Neuronal stem cell (in vitro differentiated cells): ENCODE results near the gene FOXJ2.
A peak's percentile ranks its signal among the peaks of the same experiment; 100 is the strongest.

Experiments used
- DNase-seq: peaks from one replicate; pipeline ENCODE4 v3.0.0-alpha.2; 2013; ENCODE audit warnings: low spot score
- H2AFZ ChIP-seq: one replicate; pipeline ENCODE4 v1.6.1; 2013; ENCODE audit warnings: mild to moderate bottlenecking, low read length, inconsistent platforms
- H2AK5ac ChIP-seq: 2 replicates; pipeline ENCODE4 v1.6.1; 2013; ENCODE audit warnings: low read depth, mild to moderate bottlenecking, inconsistent platforms, low read length, moderate library complexity, mixed read lengths
- H2BK120ac ChIP-seq: 2 replicates; pipeline ENCODE4 v1.6.1; 2013; ENCODE audit warnings: low read depth, mild to moderate bottlenecking, inconsistent platforms, low read length, moderate library complexity, mixed read lengths
- H2BK12ac ChIP-seq: one replicate; pipeline ENCODE4 v1.6.1; 2013; ENCODE audit warnings: low read length, inconsistent platforms
- H2BK15ac ChIP-seq: 2 replicates; pipeline ENCODE4 v1.6.1; 2013; ENCODE audit warnings: mild to moderate bottlenecking, low read length, inconsistent platforms, mixed read lengths
- H2BK5ac ChIP-seq: one replicate; pipeline ENCODE4 v1.6.1; 2013; ENCODE audit warnings: inconsistent platforms, mild to moderate bottlenecking, low read length, moderate library complexity
- H3K14ac ChIP-seq: one replicate; pipeline ENCODE4 v1.6.1; 2013; ENCODE audit warnings: low read length, inconsistent platforms
- H3K18ac ChIP-seq: 2 replicates; pipeline ENCODE4 v1.6.1; 2013; ENCODE audit warnings: low read length, inconsistent platforms
- H3K23ac ChIP-seq: 2 replicates; pipeline ENCODE4 v1.6.1; 2013; ENCODE audit warnings: low read depth, mild to moderate bottlenecking, mixed read lengths, low read length, inconsistent platforms; ENCODE audit not compliant: poor library complexity
- H3K27ac ChIP-seq: replicated peaks from 3 replicates; pipeline ENCODE4 v1.5.1; 2013; ENCODE audit warnings: low read length, inconsistent platforms
- H3K27me3 ChIP-seq, 3 experiments: 2 replicates each; pipeline ENCODE4 v1.6.1; 2013; ENCODE audit warnings: low read length in 3 of 3, mild to moderate bottlenecking in 2 of 3, inconsistent platforms in 1 of 3, low read depth in 1 of 3, mixed read lengths in 1 of 3, moderate library complexity in 1 of 3; ENCODE audit not compliant: control insufficient read depth in 3 of 3, insufficient read depth in 3 of 3
- H3K36me3 ChIP-seq, 2 donors: replicated peaks in 1 of 2; 2 replicates each; pipeline ENCODE4 v1.6.1; 2013; ENCODE audit warnings: low read length in 2 of 2; ENCODE audit not compliant: control insufficient read depth in 2 of 2, insufficient read depth in 2 of 2
- H3K4ac ChIP-seq: 2 replicates; pipeline ENCODE4 v1.6.1; 2013; ENCODE audit warnings: inconsistent platforms, mild to moderate bottlenecking, low read length, moderate library complexity
- H3K4me1 ChIP-seq, 2 donors: 1 replicate in 1 of 2; 2 replicates in 1 of 2; pipeline ENCODE4 v1.6.1; 2013; ENCODE audit warnings: low read length in 2 of 2, low read depth in 1 of 2; ENCODE audit not compliant: control insufficient read depth in 2 of 2, insufficient read depth in 1 of 2
- H3K4me2 ChIP-seq: one replicate; pipeline ENCODE4 v1.6.1; 2013; ENCODE audit warnings: mild to moderate bottlenecking, low read length, inconsistent platforms; ENCODE audit not compliant: insufficient read depth, poor library complexity, severe bottlenecking
- H3K4me3 ChIP-seq, 2 donors: 2 replicates each; pipeline ENCODE4 v1.5.1; 2013; ENCODE audit warnings: low read length in 2 of 2, mild to moderate bottlenecking in 2 of 2, inconsistent platforms in 1 of 2, moderate library complexity in 1 of 2
- H3K79me1 ChIP-seq: one replicate; pipeline ENCODE4 v1.6.1; 2013; ENCODE audit warnings: low read depth, mild to moderate bottlenecking, inconsistent platforms, low read length, moderate library complexity
- H3K9ac ChIP-seq: one replicate; pipeline ENCODE4 v1.6.1; 2013; ENCODE audit warnings: mild to moderate bottlenecking, low read depth, low read length, inconsistent platforms; ENCODE audit not compliant: poor library complexity
- H3K9me3 ChIP-seq, 2 donors: replicated peaks in 1 of 2; 2 replicates each; pipeline versions ENCODE3 to v1.6.1; 2013; ENCODE audit warnings: low read length in 2 of 2, mild to moderate bottlenecking in 2 of 2, inconsistent platforms in 1 of 2, low read depth in 1 of 2, mixed read lengths in 1 of 2, moderate library complexity in 1 of 2; ENCODE audit not compliant: control insufficient read depth in 2 of 2, insufficient read depth in 1 of 2
- H4K8ac ChIP-seq: one replicate; pipeline ENCODE4 v1.6.1; 2013; ENCODE audit warnings: low read depth, mild to moderate bottlenecking, inconsistent platforms, low read length, moderate library complexity
- H4K91ac ChIP-seq: one replicate; pipeline ENCODE4 v1.6.1; 2013; ENCODE audit warnings: low read length, low read depth, mild to moderate bottlenecking, inconsistent platforms; ENCODE audit not compliant: poor library complexity
- WGBS, 2 donors: extraction: QIAGEN DNeasy Blood & Tissue Kit; methylation state at CpG; one replicate each; pipeline ENCODE4 v1.1.7; 2013; ENCODE audit warnings: missing lambda C conversion rate in 2 of 2, mixed read lengths in 1 of 2; ENCODE audit not compliant: insufficient read length in 2 of 2, insufficient replicate concordance in 1 of 2; ENCODE audit errors: extremely low coverage in 2 of 2; 5-methylcytosine and 5-hydroxymethylcytosine counted together

The FOXJ2 gene

DNA sequence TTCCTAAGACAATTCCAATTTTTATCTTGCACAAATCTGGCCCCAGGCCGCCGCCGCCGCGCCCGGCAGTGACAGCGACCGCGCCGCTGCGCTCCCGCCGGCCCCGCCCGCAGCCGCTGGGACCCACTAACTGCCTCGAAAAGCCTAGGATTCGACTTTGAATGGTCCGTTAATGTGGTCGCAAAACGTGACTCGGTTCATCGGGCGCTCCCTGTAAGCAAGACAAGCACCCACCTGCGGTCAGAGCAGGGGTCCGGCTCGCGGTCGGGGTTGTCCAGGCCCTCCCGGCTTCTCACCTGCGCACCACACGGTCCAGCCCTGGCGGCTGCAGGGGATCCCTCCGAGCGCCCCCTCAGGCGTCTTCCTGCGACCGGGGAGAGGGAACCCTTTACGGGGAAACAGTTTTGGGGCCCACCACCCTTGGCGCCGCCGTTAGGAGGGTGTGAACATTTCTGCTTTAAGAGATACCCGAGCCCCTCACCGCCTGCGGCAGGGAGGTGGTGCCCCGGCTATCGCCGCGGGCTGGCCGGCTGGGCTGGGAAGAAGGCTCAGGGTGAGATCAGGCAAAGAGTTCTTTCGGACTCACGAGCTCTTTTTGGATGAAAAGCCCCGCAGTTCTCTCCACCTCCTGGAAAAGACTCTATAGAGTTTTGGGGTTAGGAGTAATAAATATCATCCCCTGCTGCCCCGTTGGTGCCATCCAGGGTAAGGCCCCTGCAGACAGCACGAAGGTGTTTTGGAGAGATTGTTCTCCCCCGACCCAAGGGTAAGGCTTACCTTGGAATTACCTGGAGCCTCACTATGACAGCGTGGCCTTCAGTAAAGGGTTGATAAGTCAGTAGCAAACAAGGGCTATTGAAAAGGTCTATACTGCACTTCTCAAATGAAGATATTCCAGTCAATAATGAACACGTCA, 13.6 kb upstream of the FOXJ2 start:
- Histone ChIP-seq H3K36me3 (no peaks in the 10 kb centered on the region), H3K4me1 (peaks cover 1 to 2% of the 10 kb centered on the region in 2 donors), H2AK5ac (no peak overlapping the region), H3K4ac (no peak overlapping the region), H3K4me3 (peak overlapping the region; percentile 51 to 83), H3K23ac (no peak overlapping the region), H3K79me1 (no peaks in the 10 kb centered on the region), H3K4me2 (peak overlapping the region; percentile 94), H2BK120ac (no peak overlapping the region), H3K9me3 (no peaks in the 10 kb centered on the region), H4K8ac (no peak overlapping the region), H2BK15ac (no peak overlapping the region), H2BK5ac (no peak overlapping the region), H3K14ac (peak overlapping the region; percentile 38), H3K9ac (peak overlapping the region; percentile 21), H3K27ac (no peak overlapping the region), H2BK12ac (no peak overlapping the region), H3K27me3 (peaks cover 0 to 39% (median 0%) of the 10 kb centered on the region in 3 experiments), H2AFZ (peak overlapping the region; percentile 95), H3K18ac (peak overlapping the region; percentile 38), H4K91ac (no peak overlapping the region)
- no CpG with 5 or more reads among the region's 58 CpGs for WGBS, 2 donors
- peak; percentile 41 for DNase-seq

DNA sequence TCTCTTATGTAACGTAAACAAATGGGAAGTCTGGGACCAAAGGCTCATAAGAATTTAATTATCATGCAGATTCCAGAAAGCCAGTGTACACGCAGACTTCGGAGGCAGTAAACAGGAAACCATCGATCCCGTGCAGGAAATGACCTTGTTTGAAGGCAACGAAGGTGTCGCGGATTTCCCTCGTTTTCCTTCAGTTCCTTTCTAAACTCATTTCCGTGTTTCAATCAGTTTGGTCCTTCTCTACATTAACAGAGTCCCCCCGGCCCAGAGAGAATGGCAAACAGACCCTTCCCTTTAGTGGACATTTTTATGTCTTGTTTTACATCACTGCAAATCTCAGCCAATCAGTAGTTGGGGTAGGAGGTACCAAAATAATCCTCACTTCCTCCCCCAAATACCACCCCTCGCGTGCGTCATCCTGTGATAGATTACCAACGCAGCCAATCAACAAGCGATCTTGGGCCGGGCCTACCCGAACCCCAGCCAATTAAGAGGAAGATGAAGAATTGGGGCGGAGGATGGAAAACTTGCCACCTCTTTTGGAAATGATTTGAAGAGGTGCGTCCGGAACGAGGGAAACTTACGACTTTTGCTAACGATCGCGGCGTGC, 6.1 kb upstream of the FOXJ2 start:
- no peak overlapping the region for H2AK5ac ChIP-seq
- no peak overlapping the region for H3K14ac ChIP-seq
- DNase-seq: peak; percentile 98
- H2BK12ac ChIP-seq: no peak overlapping the region
- H3K27ac ChIP-seq: peak overlapping the region; percentile 96
- no peaks in the 10 kb centered on the region for H3K27me3 ChIP-seq
- H3K18ac ChIP-seq: peak overlapping the region; percentile 95
- peak overlapping the region; percentile 71 for H3K9ac ChIP-seq
- H3K4me3 ChIP-seq: peak overlapping the region; percentile 59 to 78
- H3K4me1 ChIP-seq: no peaks in the 10 kb centered on the region
- peak overlapping the region; percentile 91 for H2AFZ ChIP-seq
- H2BK120ac ChIP-seq: no peak overlapping the region
- H4K8ac ChIP-seq: no peak overlapping the region
- no peak overlapping the region for H2BK15ac ChIP-seq
- no peaks in the 10 kb centered on the region for H3K9me3 ChIP-seq
- H3K23ac ChIP-seq: no peak overlapping the region
- no CpG with 5 or more reads among the region's 27 CpGs for WGBS, 2 donors
- no peak overlapping the region for H2BK5ac ChIP-seq
- no peak overlapping the region for H4K91ac ChIP-seq
- H3K79me1 ChIP-seq: no peaks in the 10 kb centered on the region
- no peaks in the 10 kb centered on the region for H3K36me3 ChIP-seq
- peak overlapping the region; percentile 91 for H3K4me2 ChIP-seq
- H3K4ac ChIP-seq: no peak overlapping the region

GRCh38 chr12:8027856-8028255, 4.7 kb upstream of the FOXJ2 start:
- no peaks in the 10 kb centered on the region for H3K27me3 ChIP-seq
- no peak overlapping the region for H3K23ac ChIP-seq
- H3K4ac ChIP-seq: no peak overlapping the region
- no peak overlapping the region for H2BK15ac ChIP-seq
- H3K27ac ChIP-seq: no peak overlapping the region
- H3K14ac ChIP-seq: no peak overlapping the region
- H2BK5ac ChIP-seq: no peak overlapping the region
- H3K4me3 ChIP-seq: peak overlapping the region in 1 of 2 donors; percentile 59
- no peak overlapping the region for H4K91ac ChIP-seq
- no peaks in the 10 kb centered on the region for H3K79me1 ChIP-seq
- H3K36me3 ChIP-seq: no peaks in the 10 kb centered on the region
- H2AK5ac ChIP-seq: no peak overlapping the region
- H2BK120ac ChIP-seq: no peak overlapping the region
- no peak overlapping the region for H2BK12ac ChIP-seq
- DNase-seq: no peak
- peak overlapping the region; percentile 91 for H2AFZ ChIP-seq
- no CpG with 5 or more reads among the region's 5 CpGs for WGBS, 2 donors
- no peak overlapping the region for H3K9ac ChIP-seq
- H3K4me2 ChIP-seq: no peak overlapping the region
- no peak overlapping the region for H4K8ac ChIP-seq
- H3K9me3 ChIP-seq: no peaks in the 10 kb centered on the region
- no peak overlapping the region for H3K18ac ChIP-seq
- H3K4me1 ChIP-seq: peaks cover 0 to 2% of the 10 kb centered on the region in 2 donors

DNA sequence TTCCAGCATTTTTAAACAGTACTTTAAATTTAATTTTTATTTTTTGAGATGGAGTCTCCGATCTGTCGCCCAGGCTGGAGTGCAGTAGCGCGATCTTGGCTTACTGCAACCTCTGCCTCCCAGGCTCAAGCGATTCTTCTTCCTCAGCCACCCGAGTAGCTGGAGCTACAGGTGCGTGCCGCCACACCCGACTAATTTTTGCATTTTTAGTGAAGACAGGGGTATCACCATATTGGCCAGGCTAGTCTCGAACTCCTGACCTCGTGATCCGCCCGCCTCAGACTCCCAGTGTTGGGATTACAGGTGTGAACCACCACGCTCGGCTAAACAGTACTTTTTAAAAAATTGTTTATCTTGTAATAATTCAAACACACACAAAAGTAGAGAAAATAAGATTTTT, 4.2 kb upstream of the FOXJ2 start:
- no peaks in the 10 kb centered on the region for H3K27me3 ChIP-seq
- no peak overlapping the region for H4K8ac ChIP-seq
- no peak overlapping the region for H2BK12ac ChIP-seq
- no peak overlapping the region for H3K23ac ChIP-seq
- no peaks in the 10 kb centered on the region for H3K9me3 ChIP-seq
- H3K4ac ChIP-seq: no peak overlapping the region
- H3K4me1 ChIP-seq: peaks cover 0 to 2% of the 10 kb centered on the region in 2 donors
- H2AK5ac ChIP-seq: no peak overlapping the region
- no peaks in the 10 kb centered on the region for H3K79me1 ChIP-seq
- no peak overlapping the region for H4K91ac ChIP-seq
- no peak overlapping the region for H3K9ac ChIP-seq
- WGBS, 2 donors: no CpG with 5 or more reads among the region's 15 CpGs
- no peak overlapping the region for H2AFZ ChIP-seq
- no peak overlapping the region for H2BK120ac ChIP-seq
- H3K4me2 ChIP-seq: no peak overlapping the region
- H2BK5ac ChIP-seq: no peak overlapping the region
- no peak overlapping the region for H3K4me3 ChIP-seq
- no peak overlapping the region for H3K18ac ChIP-seq
- H2BK15ac ChIP-seq: no peak overlapping the region
- no peak overlapping the region for H3K14ac ChIP-seq
- DNase-seq: no peak
- H3K27ac ChIP-seq: no peak overlapping the region
- H3K36me3 ChIP-seq: no peaks in the 10 kb centered on the region
